ENCODE measurements around the gene LEMD3. TPM values are rescaled to one million over a fixed set of nuclear protein-coding genes. Genes with fewer than 3 reads are reported as not detected.

The LEMD3 gene
- total and polyA plus RNA-seq, 12 donors = 7.1 to 52.1 (median 22.3) TPM

- no peak for DNase-seq
- intact Hi-C loops (cut with DNase I) = no loop called here
- H3K36me3 ChIP-seq (replicated peaks in 1 of 2) = no peaks in the 10 kb centered on the region
- H3K9me3 ChIP-seq (replicated peaks in 1 of 3) = no peaks in the 10 kb centered on the region
- no peak for TF ChIP-seq POLR2A (IDR thresholded peaks at IDR 0.05)
- TF ChIP-seq CTCF (IDR thresholded peaks at IDR 0.05) = no peak
- H3K27ac ChIP-seq = no peak overlapping the region
- WGBS, 4 donors = 70 to 77% (median 73%) methylated on average over 5 of the region's 5 CpGs
- H3K4me1 ChIP-seq (replicated peaks in 1 of 2) = peaks cover 0 to under 1% of the 10 kb centered on the region in 2 donors
- H3K4me3 ChIP-seq = no peak overlapping the region
- peaks cover 27% of the 10 kb centered on the region for H3K27me3 ChIP-seq
These were observed 42.9 kb upstream of the LEMD3 start for GRCh38 chr12:65126482-65126881.

- TF ChIP-seq CTCF (IDR thresholded peaks at IDR 0.05) = no peak
- no peak for TF ChIP-seq POLR2A (IDR thresholded peaks at IDR 0.05)
- Histone ChIP-seq H3K27ac (no peak overlapping the region), H3K4me3 (no peak overlapping the region), H3K4me1 (replicated peaks in 1 of 2) (no peaks in the 10 kb centered on the region), H3K36me3 (replicated peaks in 1 of 2) (no peaks in the 10 kb centered on the region), H3K27me3 (peaks cover 7% of the 10 kb centered on the region), H3K9me3 (replicated peaks in 1 of 3) (no peaks in the 10 kb centered on the region)
- DNase-seq = no peak
- intact Hi-C loops (cut with DNase I) = no loop called here
These were observed 35.5 kb upstream of the LEMD3 start for GRCh38 chr12:65133879-65134278.

- H3K36me3 ChIP-seq (replicated peaks in 1 of 2) = no peaks in the 10 kb centered on the region
- TF ChIP-seq CTCF (IDR thresholded peaks at IDR 0.05) (no peak), POLR2A (IDR thresholded peaks at IDR 0.05) (no peak)
- no peak for DNase-seq
- intact Hi-C loops (cut with DNase I) = no loop called here
- no peaks in the 10 kb centered on the region for H3K4me1 ChIP-seq (replicated peaks in 1 of 2)
- H3K9me3 ChIP-seq (replicated peaks in 1 of 3) = no peaks in the 10 kb centered on the region
- H3K27ac ChIP-seq = no peak overlapping the region
- WGBS, 4 donors = 39 to 53% (median 49%) methylated on average over 1 of the region's 1 CpG
- no peaks in the 10 kb centered on the region for H3K27me3 ChIP-seq
- no peak overlapping the region for H3K4me3 ChIP-seq
These were observed 30.0 kb upstream of the LEMD3 start for GRCh38 chr12:65139389-65139788.

- no peak for DNase-seq
- Histone ChIP-seq H3K4me3 (no peak overlapping the region), H3K27ac (no peak overlapping the region), H3K4me1 (replicated peaks in 1 of 2) (no peaks in the 10 kb centered on the region), H3K9me3 (replicated peaks in 1 of 3) (no peaks in the 10 kb centered on the region), H3K36me3 (replicated peaks in 1 of 2) (no peaks in the 10 kb centered on the region), H3K27me3 (no peaks in the 10 kb centered on the region)
- no peak for TF ChIP-seq POLR2A (IDR thresholded peaks at IDR 0.05)
- TF ChIP-seq CTCF (IDR thresholded peaks at IDR 0.05) = no peak
- WGBS, 4 donors = 61 to 87% (median 75%) methylated on average over 1 of the region's 1 CpG
- intact Hi-C loops (cut with DNase I) = no loop called here
These were observed 28.6 kb upstream of the LEMD3 start for GRCh38 chr12:65140738-65141137.
